ENCODE data around the gene MYH13.

- TF ChIP-seq YY1 (IDR thresholded peaks at IDR 0.05; ENCODE audit: insufficient read depth, insufficient read length) (no peak), ZNF274 (IDR thresholded peaks at IDR 0.05; ENCODE audit: low read depth, low read length) (no peak), SUZ12 (IDR thresholded peaks at IDR 0.05; ENCODE audit: extremely low read depth, insufficient read depth, insufficient read length) (no peak)
Observed at GRCh38 chr17:10349403-10349802, 23.4 kb downstream of the MYH13 start.
